GM18502 (cell line): ENCODE data around the gene GPR171.
A peak's percentile ranks its signal among the peaks of the same experiment; 100 is the strongest.
"Not testable (repeated sequence)": the region's sequence is repeated elsewhere in the genome, so short reads cannot be mapped to it uniquely, and the experiment has no call there.

Experiments used
- ATAC-seq: cut with Tn5 transposase; IDR thresholded peaks from one replicate; pipeline ENCODE4 v1.9.1; 2021; ENCODE audit warnings: mild to moderate bottlenecking; ENCODE audit not compliant: unreplicated experiment, poor library complexity

Gene GPR171

GRCh38 chr3:151203051-151203420 lies at the start of gene GPR171:
GPR171 (minus strand) TSS chr3:151203216; CDS start chr3:151199386, 3,830 bp downstream.
- peak; percentile 91 for ATAC-seq

GRCh38 chr3:151248772-151249337 lies 45.8 kb upstream of the GPR171 start:
- ATAC-seq: no peak

GRCh38 chr3:151242006-151242405 lies 39.0 kb upstream of the GPR171 start:
- not testable (repeated sequence) for ATAC-seq

GRCh38 chr3:151236736-151237135 lies 33.7 kb upstream of the GPR171 start:
- no peak for ATAC-seq

- ATAC-seq: no peak
Measured at GRCh38 chr3:151236316-151236715, 33.3 kb upstream of the GPR171 start.

GRCh38 chr3:151234825-151235224 lies 31.8 kb upstream of the GPR171 start:
- ATAC-seq: no peak

GRCh38 chr3:151232991-151233390 lies 30.0 kb upstream of the GPR171 start:
- no peak for ATAC-seq

GRCh38 chr3:151232403-151232802 lies 29.4 kb upstream of the GPR171 start:
- ATAC-seq: not testable (repeated sequence)

GRCh38 chr3:151230646-151231045 lies 27.6 kb upstream of the GPR171 start:
- ATAC-seq: peak; percentile 64

GRCh38 chr3:151228666-151229040 lies 25.6 kb upstream of the GPR171 start:
- ATAC-seq: no peak

- ATAC-seq: peak; percentile 87
Measured at GRCh38 chr3:151227807-151228665, 25.0 kb upstream of the GPR171 start.

GRCh38 chr3:151227266-151227806 lies 24.3 kb upstream of the GPR171 start:
- ATAC-seq: peak; percentile 47

- no peak for ATAC-seq
Measured at GRCh38 chr3:151226825-151227224, 23.8 kb upstream of the GPR171 start.

GRCh38 chr3:151226088-151226563 lies 23.1 kb upstream of the GPR171 start:
- no peak for ATAC-seq

- no peak for ATAC-seq
Measured at GRCh38 chr3:151225040-151225975, 22.3 kb upstream of the GPR171 start.

- ATAC-seq: no peak
Measured at GRCh38 chr3:151224268-151224866, 21.4 kb upstream of the GPR171 start.

- no peak for ATAC-seq
Measured at GRCh38 chr3:151219056-151219455, 16.0 kb upstream of the GPR171 start.

GRCh38 chr3:151218136-151218535 lies 15.1 kb upstream of the GPR171 start:
- no peak for ATAC-seq

- no peak for ATAC-seq
Measured at GRCh38 chr3:151216641-151217607, 13.9 kb upstream of the GPR171 start.
